ENCODE measurements around the gene SCARF2.

The SCARF2 gene

GRCh38 chr22:20388200-20388599, 49.4 kb downstream of the SCARF2 start:
- Histone ChIP-seq H3K4me2 (ENCODE audit: low read length) (no peak overlapping the region), H3K9me3 (ENCODE audit: low read length) (no peaks in the 10 kb centered on the region), H3K9me2 (ENCODE audit: low read depth, low read length) (no peaks in the 10 kb centered on the region), H3K4me1 (ENCODE audit: insufficient read depth, low read length, severe bottlenecking) (no peaks in the 10 kb centered on the region), H3F3A (ENCODE audit: insufficient read depth, low read length) (no peaks in the 10 kb centered on the region), H3K4me3 (ENCODE audit: low read depth, low read length, poor library complexity, severe bottlenecking) (no peak overlapping the region), H3K9ac (ENCODE audit: low read length) (no peak overlapping the region), H3K27me3 (ENCODE audit: insufficient read depth, low read length) (no peaks in the 10 kb centered on the region; the same call in 1 of the 2 replicates), H3K79me2 (ENCODE audit: insufficient read depth, low read length) (no peaks in the 10 kb centered on the region), H2AFZ (ENCODE audit: low read length) (no peak overlapping the region), H3K36me3 (ENCODE audit: insufficient read depth, low read length) (no peaks in the 10 kb centered on the region), H3K27ac (ENCODE audit: low read depth, low read length, poor library complexity, severe bottlenecking) (no peak overlapping the region), H4K20me1 (ENCODE audit: insufficient read depth, low read length) (no peaks in the 10 kb centered on the region)
- TF ChIP-seq CTCF (IDR thresholded peaks at IDR 0.05; ENCODE audit: low read length) = no peak
- TF ChIP-seq EZH2 (IDR thresholded peaks at IDR 0.05; ENCODE audit: borderline replicate concordance, low read length) = no peak

GRCh38 chr22:20386972-20387371, 50.7 kb downstream of the SCARF2 start:
- H3K9ac ChIP-seq (ENCODE audit: low read length) = no peak overlapping the region
- no peaks in the 10 kb centered on the region for H3K36me3 ChIP-seq (ENCODE audit: insufficient read depth, low read length)
- no peak overlapping the region for H3K4me3 ChIP-seq (ENCODE audit: low read depth, low read length, poor library complexity, severe bottlenecking)
- no peaks in the 10 kb centered on the region for H3K9me2 ChIP-seq (ENCODE audit: low read depth, low read length)
- H4K20me1 ChIP-seq (ENCODE audit: insufficient read depth, low read length) = no peaks in the 10 kb centered on the region
- H3K27ac ChIP-seq (ENCODE audit: low read depth, low read length, poor library complexity, severe bottlenecking) = no peak overlapping the region
- TF ChIP-seq CTCF (IDR thresholded peaks at IDR 0.05; ENCODE audit: low read length) (no peak), EZH2 (IDR thresholded peaks at IDR 0.05; ENCODE audit: borderline replicate concordance, low read length) (no peak)
- no peaks in the 10 kb centered on the region for H3K9me3 ChIP-seq (ENCODE audit: low read length)
- no peaks in the 10 kb centered on the region for H3K79me2 ChIP-seq (ENCODE audit: insufficient read depth, low read length)
- no peaks in the 10 kb centered on the region for H3F3A ChIP-seq (ENCODE audit: insufficient read depth, low read length)
- no peaks in the 10 kb centered on the region; the same call in 1 of the 2 replicates for H3K27me3 ChIP-seq (ENCODE audit: insufficient read depth, low read length)
- H3K4me1 ChIP-seq (ENCODE audit: insufficient read depth, low read length, severe bottlenecking) = no peaks in the 10 kb centered on the region
- H3K4me2 ChIP-seq (ENCODE audit: low read length) = no peak overlapping the region
- no peak overlapping the region for H2AFZ ChIP-seq (ENCODE audit: low read length)

- Histone ChIP-seq H3F3A (ENCODE audit: insufficient read depth, low read length) (no peaks in the 10 kb centered on the region), H3K27me3 (ENCODE audit: insufficient read depth, low read length) (no peaks in the 10 kb centered on the region; the same call in 1 of the 2 replicates), H3K27ac (ENCODE audit: low read depth, low read length, poor library complexity, severe bottlenecking) (no peak overlapping the region), H3K4me3 (ENCODE audit: low read depth, low read length, poor library complexity, severe bottlenecking) (no peak overlapping the region), H3K4me1 (ENCODE audit: insufficient read depth, low read length, severe bottlenecking) (no peaks in the 10 kb centered on the region), H3K4me2 (ENCODE audit: low read length) (no peak overlapping the region), H3K79me2 (ENCODE audit: insufficient read depth, low read length) (no peaks in the 10 kb centered on the region), H2AFZ (ENCODE audit: low read length) (no peak overlapping the region), H4K20me1 (ENCODE audit: insufficient read depth, low read length) (no peaks in the 10 kb centered on the region), H3K9me3 (ENCODE audit: low read length) (no peaks in the 10 kb centered on the region), H3K36me3 (ENCODE audit: insufficient read depth, low read length) (no peaks in the 10 kb centered on the region), H3K9ac (ENCODE audit: low read length) (no peak overlapping the region), H3K9me2 (ENCODE audit: low read depth, low read length) (no peaks in the 10 kb centered on the region)
- TF ChIP-seq CTCF (IDR thresholded peaks at IDR 0.05; ENCODE audit: low read length) (no peak), EZH2 (IDR thresholded peaks at IDR 0.05; ENCODE audit: borderline replicate concordance, low read length) (no peak)
Observed at GRCh38 chr22:20386336-20386735, 51.3 kb downstream of the SCARF2 start.
